Muscle layer of duodenum (tissue), 2 donors: Measurements from ENCODE around the gene ANK2.

Source experiments
- H3K27ac ChIP-seq: one replicate; pipeline ENCODE4 v1.7.0; 2013; ENCODE audit warnings: mild to moderate bottlenecking, low read length
- H3K27me3 ChIP-seq: one replicate; pipeline ENCODE4 v1.7.0; 2013; ENCODE audit warnings: low read depth, mild to moderate bottlenecking, control low read depth, low read length
- H3K36me3 ChIP-seq, 2 donors: one replicate each; pipeline ENCODE4 v1.7.0; 2013; ENCODE audit warnings: low read length in 2 of 2, control low read depth in 1 of 2, mild to moderate bottlenecking in 1 of 2; ENCODE audit not compliant: insufficient read depth in 2 of 2, control insufficient read depth in 1 of 2
- H3K4me1 ChIP-seq, 2 donors: one replicate each; pipeline ENCODE4 v1.7.0; 2013; ENCODE audit warnings: low read length in 2 of 2, mild to moderate bottlenecking in 2 of 2, control low read depth in 1 of 2, moderate library complexity in 1 of 2; ENCODE audit not compliant: insufficient read depth in 2 of 2, control insufficient read depth in 1 of 2
- H3K4me3 ChIP-seq, 2 donors: one replicate each; pipeline ENCODE4 v1.7.0; 2013; ENCODE audit warnings: low read length in 2 of 2, low read depth in 1 of 2, mild to moderate bottlenecking in 1 of 2
- H3K9me3 ChIP-seq, 2 donors: one replicate each; pipeline ENCODE4 v1.7.0; 2013; ENCODE audit warnings: low read length in 2 of 2, control low read depth in 1 of 2, mild to moderate bottlenecking in 1 of 2; ENCODE audit not compliant: control insufficient read depth in 1 of 2
- donor health status: healthy.

ANK2 gene

DNA sequence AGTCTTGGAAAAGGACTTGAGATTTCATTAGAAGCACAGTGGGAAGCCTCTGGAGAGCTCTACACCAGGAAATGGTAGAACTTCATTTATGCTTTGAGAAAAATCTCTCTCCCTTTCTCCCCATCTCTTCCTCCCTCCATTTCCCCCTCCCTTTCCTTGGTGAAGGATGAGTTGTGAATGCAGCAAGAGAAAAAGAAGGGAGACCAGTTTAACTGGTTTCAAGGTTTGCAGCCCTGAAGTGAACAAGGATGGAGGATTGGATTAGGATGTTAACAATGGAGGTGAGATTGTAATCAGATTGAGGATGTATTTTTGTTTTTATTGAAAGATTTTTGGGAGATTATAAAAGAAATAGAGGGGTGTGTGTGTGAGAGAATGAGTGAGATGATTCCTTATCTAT lies 99.5 kb downstream of the ANK2 start:
- Histone ChIP-seq H3K36me3 (no peaks in the 10 kb centered on the region), H3K4me1 (peaks cover 5 to 16% of the 10 kb centered on the region in 2 donors), H3K4me3 (no peak overlapping the region)

DNA sequence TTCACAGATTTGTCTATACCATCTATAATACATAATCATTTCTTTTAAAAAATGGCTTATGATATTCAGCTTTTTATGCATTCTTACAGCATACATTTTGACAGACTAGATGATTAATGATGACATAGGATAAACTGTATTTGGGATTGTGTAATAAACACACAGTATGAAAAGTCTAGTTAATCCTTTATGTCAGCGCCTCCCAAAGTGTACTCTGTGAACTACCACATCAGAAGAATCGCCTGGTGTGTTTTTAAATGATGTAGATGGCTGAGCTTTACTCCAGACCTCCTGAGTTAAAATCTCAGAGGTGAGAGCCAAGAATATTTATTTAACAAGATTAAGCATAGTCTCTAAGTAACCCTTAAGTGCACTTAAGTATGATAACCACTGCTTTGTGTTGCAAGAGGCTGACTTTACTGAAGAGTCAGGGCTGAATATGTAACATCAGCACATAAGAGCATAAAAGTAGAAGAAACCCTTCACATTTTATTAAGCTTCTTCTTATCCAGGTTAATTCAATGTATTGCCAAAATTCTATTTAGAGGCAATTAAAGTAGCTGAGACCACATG lies 104.2 kb downstream of the ANK2 start:
- Histone ChIP-seq H3K36me3 (no peaks in the 10 kb centered on the region), H3K4me3 (no peak overlapping the region), H3K27ac (no peak overlapping the region), H3K27me3 (no peaks in the 10 kb centered on the region), H3K4me1 (peaks cover 0 to 4% of the 10 kb centered on the region in 2 donors), H3K9me3 (no peaks in the 10 kb centered on the region)

More for the DNA sequence above, 99.5 kb downstream of the ANK2 start:
- Histone ChIP-seq H3K9me3 (no peaks in the 10 kb centered on the region), H3K27me3 (no peaks in the 10 kb centered on the region), H3K27ac (no peak overlapping the region)

GRCh38 chr4:113154281-113154680 lies 104.8 kb downstream of the ANK2 start:
- Histone ChIP-seq H3K4me1 (peaks cover 0 to 4% of the 10 kb centered on the region in 2 donors), H3K27me3 (no peaks in the 10 kb centered on the region), H3K36me3 (no peaks in the 10 kb centered on the region), H3K4me3 (no peak overlapping the region), H3K9me3 (no peaks in the 10 kb centered on the region), H3K27ac (no peak overlapping the region)

GRCh38 chr4:113157086-113157857 lies 107.8 kb downstream of the ANK2 start:
- no peaks in the 10 kb centered on the region for H3K9me3 ChIP-seq
- H3K27me3 ChIP-seq: no peaks in the 10 kb centered on the region
- no peak overlapping the region for H3K4me3 ChIP-seq
- H3K36me3 ChIP-seq: no peaks in the 10 kb centered on the region
- no peaks in the 10 kb centered on the region for H3K4me1 ChIP-seq
- no peak overlapping the region for H3K27ac ChIP-seq

DNA sequence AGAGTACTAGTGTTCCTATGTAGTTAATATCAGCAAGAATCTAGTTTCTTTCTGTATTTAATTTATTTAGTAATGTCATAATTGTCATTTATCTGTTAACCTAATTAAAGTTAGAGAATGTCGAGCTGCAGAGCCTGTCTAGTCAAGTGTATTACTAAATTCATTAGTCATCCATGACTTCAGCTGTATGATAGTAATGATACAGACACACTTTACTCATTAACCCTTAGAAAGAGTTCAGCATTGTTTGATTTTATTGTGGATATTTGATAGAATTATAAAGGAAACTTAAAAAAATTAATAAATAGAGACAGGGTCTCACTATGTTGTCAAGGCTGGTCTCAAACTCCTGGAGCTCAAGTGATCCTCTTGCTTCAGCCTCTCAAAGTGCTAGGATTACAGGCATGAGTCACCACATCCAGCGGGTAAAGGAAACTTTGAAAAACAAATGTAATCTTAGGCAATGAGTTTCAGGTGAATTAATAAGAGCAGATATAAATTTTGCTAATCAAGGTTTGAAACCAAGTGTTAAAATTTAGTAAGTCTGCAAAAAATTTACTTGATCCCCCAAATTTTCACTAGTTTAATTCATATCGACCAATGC lies 110.6 kb downstream of the ANK2 start:
- Histone ChIP-seq H3K9me3 (no peaks in the 10 kb centered on the region), H3K27me3 (no peaks in the 10 kb centered on the region), H3K36me3 (no peaks in the 10 kb centered on the region), H3K4me3 (no peak overlapping the region), H3K4me1 (no peaks in the 10 kb centered on the region), H3K27ac (no peak overlapping the region)

- Histone ChIP-seq H3K4me1 (no peaks in the 10 kb centered on the region), H3K27me3 (no peaks in the 10 kb centered on the region), H3K4me3 (no peak overlapping the region), H3K36me3 (no peaks in the 10 kb centered on the region), H3K27ac (no peak overlapping the region), H3K9me3 (no peaks in the 10 kb centered on the region)
These were observed 111.1 kb downstream of the ANK2 start for GRCh38 chr4:113160548-113160947.

DNA sequence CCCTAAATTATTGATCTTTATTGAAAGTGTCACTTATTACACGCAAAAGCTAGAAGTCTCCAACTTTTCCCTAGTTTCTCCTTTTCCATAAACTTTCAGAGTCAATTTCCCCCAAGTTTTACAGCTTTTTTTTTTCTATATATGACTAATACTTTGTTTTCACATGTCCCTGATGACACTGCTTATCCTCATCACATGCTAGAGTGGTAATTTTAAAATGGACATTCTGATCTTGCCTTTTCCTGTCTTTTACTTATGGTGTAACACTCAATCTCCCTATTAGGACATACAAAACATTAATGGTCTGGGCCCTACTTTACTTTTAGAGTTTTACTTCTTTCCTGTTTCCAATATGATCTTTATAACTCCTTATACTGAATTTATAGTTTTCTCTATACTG lies 112.6 kb downstream of the ANK2 start:
- H3K4me1 ChIP-seq: no peaks in the 10 kb centered on the region
- no peaks in the 10 kb centered on the region for H3K27me3 ChIP-seq
- no peak overlapping the region for H3K27ac ChIP-seq

GRCh38 chr4:113169368-113169767 lies 119.9 kb downstream of the ANK2 start:
- Histone ChIP-seq H3K4me3 (no peak overlapping the region), H3K4me1 (peaks cover 0 to 9% of the 10 kb centered on the region in 2 donors), H3K9me3 (no peaks in the 10 kb centered on the region), H3K27me3 (no peaks in the 10 kb centered on the region), H3K27ac (no peak overlapping the region), H3K36me3 (no peaks in the 10 kb centered on the region)

More for the DNA sequence above, 112.6 kb downstream of the ANK2 start:
- no peaks in the 10 kb centered on the region for H3K9me3 ChIP-seq
- H3K4me3 ChIP-seq: no peak overlapping the region
- no peaks in the 10 kb centered on the region for H3K36me3 ChIP-seq

DNA sequence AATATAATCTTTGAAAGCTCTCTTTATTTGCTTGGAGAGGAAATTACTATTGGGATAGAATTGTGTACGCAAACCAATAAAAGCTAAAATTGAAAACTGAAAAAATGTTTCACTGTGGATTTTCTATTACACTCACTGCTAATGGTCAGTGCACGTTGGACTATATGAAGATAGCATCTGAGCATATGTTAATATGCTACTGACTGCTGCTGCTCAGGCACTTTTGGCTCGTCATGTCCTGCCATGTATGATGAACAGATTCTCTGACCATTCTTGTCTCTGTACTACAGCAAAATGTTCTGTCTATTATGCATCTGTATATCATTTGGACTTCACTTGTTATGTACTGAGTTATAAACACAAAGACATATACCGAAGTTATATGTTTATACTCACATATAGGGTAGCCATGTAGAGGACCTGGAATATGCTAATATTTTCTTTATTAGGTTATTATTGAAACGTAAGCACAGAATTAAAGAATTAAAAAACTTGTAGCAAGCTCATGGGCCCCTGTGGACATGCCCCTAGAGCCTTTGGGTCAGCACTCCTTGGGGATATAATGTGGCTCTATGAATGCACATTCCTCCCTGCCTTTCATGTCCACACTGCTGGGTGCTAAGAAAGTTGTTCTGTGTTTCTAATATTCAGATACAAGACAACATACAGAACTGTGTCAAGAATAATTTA lies 120.8 kb downstream of the ANK2 start:
- no peaks in the 10 kb centered on the region for H3K9me3 ChIP-seq
- no peaks in the 10 kb centered on the region for H3K27me3 ChIP-seq
- no peak overlapping the region for H3K4me3 ChIP-seq
- peaks cover 0 to 9% of the 10 kb centered on the region in 2 donors for H3K4me1 ChIP-seq
- no peaks in the 10 kb centered on the region for H3K36me3 ChIP-seq
- H3K27ac ChIP-seq: no peak overlapping the region

GRCh38 chr4:113170805-113171468 lies 121.5 kb downstream of the ANK2 start:
- peaks cover 0 to 9% of the 10 kb centered on the region in 2 donors for H3K4me1 ChIP-seq
- H3K36me3 ChIP-seq: no peaks in the 10 kb centered on the region
- no peak overlapping the region for H3K4me3 ChIP-seq
- no peak overlapping the region for H3K27ac ChIP-seq
- no peaks in the 10 kb centered on the region for H3K9me3 ChIP-seq
- H3K27me3 ChIP-seq: no peaks in the 10 kb centered on the region
